DMS153 treated with DMSO at 0.1 percent for 48 hours (cell line): ENCODE measurements around the gene IVNS1ABP.

ENCODE experiments used
- DNase-seq: peaks from one replicate; lab custom pipeline; 2025; ENCODE audit not compliant: unreplicated experiment; lab: John Stamatoyannopoulos, UW

Gene IVNS1ABP

DNA sequence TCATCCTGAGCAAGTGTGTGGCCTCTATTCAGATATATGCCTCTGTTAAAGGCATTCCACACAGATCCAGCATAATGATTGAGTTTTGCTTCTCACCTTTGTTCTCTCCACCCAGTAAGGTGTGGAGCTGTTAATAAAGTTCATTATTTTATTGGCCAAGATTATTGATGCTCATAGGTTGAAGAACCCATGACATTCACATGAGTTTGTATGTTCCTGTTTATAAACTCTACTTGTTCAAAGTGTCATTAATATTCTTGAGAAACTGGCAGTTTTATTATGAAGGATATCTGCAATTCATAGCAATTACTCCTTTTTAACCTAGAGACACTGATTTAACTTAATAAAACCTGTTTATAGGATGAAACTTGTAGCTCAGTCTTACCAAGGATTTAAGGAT, 22.0 kb downstream of the IVNS1ABP start:
- DNase-seq = no peak

DNA sequence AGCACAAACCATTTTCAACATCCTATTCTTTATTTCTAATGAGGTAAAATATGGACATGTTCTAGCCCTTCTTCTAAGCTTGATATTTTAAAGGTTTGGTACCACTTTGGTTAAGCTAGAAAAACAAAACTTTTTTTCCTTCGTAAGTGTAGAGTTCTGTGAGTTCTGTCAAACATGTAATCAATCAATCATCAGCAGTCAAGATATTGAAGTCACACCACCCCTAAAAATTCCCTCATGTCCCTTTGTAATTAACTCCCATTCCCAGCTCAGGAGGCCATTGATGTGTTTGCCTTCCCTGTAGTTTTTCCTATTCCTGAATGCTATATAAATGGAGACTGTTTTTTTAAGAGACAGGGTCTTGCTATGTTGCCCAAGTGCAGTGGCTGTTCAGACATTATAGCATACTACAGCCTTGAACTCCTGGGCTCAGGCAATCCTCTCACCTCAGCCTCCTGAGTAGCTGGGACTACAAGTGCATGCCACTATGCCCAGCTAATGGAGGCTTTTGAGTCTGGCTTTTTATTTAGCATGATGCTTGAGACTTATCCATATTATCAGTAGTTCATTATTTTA, 23.0 kb downstream of the IVNS1ABP start:
- DNase-seq = no peak

DNA sequence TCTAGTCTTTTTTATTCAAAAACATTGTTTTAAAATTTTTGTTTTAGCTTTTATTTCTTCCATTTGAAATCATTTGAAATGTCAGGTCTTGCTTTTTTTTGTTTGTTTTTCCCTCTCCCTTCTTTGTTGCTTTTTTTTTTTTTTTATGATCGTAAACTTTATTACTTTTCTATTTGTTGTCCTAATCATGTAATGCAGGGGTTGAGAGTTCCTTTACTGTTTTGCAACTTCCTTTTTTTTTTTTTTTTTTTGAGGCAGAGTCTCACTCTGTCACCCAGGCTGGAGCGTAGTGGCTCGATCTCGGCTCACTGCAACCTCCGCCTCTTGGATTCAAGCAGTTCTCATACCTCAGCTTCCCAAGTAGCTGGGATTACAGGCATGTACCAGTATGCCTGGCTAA, 24.8 kb downstream of the IVNS1ABP start:
- no peak for DNase-seq

DNA sequence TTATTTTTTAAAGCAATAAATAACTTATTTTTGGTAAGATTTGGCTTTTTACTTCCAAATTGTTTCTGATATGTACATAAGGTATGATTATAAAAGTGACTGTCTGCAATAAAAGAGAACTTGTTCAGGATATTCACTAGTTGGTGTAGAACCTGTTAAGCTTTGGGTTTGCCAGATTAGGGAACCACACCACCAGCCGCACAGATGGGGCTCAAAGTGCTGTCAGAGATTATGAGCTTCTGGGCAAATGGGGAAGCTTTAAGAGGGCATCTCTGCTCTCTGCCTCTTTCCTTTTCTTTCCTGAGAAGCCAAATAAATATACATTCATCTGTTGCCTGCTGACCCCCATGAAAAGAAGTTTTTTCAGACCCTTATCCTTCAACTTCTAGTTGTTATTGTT, 25.4 kb downstream of the IVNS1ABP start:
- no peak for DNase-seq

DNA sequence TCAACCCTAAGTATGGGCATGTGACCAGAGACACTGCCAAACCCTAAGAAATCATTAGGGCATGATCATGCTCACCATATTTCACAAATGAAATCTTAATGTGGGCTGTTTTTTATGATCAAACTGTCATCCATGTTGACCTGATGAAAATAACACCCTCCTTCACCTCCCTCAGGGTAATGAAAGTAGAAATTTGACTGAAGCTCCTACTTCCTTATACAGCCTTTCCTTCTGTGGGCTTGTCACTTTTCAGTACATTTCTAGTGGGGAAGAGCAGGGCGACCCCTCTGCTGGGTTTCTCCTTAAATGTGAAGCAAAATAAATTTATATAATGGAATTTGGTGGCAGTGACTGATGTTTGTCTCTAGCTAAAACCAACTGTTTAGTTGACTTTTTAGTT, 25.9 kb downstream of the IVNS1ABP start:
- DNase-seq = no peak

DNA sequence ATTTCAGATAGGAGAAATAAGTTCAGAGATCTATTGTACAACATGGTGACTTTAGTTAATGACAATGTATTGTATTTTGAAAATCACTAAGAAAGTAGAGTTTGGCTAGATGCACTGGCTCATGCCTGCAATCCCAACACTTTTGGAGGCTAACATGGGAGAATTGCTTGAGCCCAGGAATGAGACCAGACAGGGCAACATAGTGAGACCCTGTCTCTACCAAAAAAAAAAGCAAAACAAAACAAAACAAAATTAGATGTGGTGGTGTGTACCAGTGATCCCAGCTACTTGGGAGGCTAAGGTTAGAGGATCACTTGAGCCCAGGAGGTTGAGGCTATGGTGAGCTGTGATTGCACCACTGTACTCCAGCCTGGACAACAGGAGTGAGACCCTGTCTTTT, 27.2 kb downstream of the IVNS1ABP start:
- DNase-seq = no peak

DNA sequence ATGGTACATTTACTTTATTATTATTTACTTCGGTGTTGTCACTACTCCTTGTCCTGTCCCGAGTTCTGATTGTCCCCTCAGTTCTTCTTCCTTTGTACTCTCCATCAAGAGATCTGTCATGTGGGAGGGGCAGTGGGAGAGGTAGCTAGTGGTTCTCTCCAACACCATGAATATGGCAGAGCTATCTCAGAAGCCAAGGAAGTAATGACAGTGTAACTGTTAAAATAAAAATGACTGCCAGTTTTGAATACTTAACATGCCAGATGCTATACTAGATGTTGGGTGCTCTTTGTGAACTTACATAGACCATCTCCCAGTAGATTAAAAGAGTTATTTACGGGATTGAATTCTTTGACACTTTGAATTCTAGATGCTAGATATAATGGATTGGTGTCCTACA, 28.6 kb downstream of the IVNS1ABP start:
- DNase-seq = no peak

DNA sequence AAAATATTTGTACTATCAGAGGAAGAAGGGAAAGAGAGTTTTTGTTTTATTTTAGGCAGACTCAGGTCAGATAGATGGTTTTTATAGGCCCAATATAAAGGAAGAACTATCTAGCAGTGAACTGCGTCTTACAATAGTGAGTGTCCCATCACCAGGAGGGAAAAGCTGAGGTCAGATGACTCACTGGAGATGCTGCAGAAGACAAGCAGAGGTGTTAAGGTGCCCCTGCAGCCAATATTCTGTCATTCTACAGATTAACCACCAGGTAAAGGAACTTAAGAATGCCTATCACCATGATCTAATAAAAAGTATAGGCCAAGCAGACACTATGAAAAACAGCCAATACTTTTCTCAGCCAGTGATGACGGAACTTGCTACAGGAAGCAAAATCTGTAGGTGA, 29.6 kb downstream of the IVNS1ABP start:
- no peak for DNase-seq

DNA sequence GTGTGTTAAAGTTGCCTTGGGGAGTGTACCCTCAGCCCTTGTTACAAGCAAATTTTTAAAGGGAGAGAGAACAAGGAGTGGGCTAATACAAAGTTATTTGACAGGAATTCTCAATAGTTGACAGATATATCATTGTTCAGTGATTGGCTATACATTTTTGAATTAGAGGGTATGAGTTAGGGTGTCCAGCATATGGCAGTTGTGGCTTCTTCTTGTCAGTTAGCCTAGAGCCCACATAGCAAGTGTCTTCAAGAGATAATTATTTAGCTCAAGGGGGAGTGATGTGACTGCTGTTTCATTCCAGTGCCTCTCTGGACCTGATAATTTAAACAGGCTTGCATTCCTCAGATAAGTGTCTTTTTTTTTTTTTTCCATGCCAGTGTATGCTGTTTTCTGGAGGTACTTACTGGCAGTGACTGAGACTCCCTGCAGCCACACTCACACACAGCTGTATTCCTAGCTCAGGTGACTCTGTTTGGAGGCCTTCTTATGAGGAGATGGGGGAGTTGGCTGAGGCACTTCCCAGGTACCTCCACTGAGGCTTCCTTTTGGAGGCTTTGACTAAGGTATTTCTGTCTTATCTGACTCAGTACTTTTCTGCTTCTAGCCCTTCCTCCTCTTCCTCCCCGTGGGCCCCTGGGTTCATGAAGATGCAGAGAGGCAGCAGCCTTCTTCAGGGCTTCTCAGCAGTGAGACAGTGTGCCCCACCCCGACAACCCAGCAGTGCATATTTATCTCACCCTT, 32.3 kb downstream of the IVNS1ABP start:
- no peak for DNase-seq

DNA sequence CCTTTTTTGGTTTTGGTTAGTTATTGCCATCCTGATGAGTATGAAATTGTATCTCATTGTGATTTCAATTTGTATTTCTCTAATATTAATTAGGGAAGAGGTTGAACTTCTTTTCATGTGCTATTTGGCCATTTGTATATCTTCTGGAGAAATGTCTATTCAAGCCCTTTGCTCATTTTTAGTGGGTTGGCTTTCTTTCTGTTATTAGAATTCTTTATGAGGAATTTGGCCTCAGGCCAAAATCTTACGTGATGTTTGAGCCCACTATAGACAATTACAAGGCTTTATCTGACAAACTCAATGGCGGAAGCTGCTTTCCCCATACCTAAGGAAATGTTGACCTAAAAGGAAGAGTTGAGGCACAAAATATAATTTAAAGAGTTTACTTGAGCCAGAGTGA, 32.9 kb downstream of the IVNS1ABP start:
- no peak for DNase-seq

DNA sequence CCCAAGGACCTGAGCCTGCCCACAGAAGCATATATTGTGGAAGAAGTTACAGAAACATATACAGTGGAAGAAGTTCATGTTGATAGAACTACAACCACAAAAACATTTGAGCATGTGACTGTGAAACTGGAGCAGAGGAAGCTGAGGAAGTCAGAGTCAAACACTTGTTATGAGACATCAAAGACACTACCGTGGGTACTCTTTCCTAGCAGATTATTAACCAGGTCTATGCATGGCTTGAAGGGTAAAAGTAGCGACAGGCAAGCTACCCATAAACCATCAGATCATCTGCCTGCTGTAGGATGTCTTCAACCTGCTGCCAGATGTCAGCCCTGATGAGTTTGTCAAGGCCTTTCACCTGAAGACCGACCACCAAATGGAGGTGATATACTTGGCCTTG, 35.8 kb downstream of the IVNS1ABP start:
- DNase-seq = no peak

DNA sequence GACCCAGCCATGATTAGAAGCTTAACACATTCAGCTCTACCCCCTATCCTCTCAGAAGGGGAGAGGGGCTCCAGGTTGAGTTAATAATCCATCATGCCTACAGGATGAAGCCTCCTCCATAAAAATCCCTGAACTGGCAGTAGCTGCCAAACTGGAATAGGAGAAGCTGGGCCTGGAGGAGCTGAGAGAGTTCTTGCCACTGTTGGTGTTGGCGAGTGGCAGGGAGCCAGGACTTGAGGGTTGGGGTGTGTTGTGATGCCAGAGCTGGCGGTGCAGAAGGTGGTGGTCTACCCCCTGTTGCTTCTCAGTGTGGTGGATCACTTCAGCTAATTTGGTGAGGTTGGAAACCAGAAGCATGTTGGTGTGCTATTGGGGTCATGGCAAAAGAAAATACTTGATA, 36.5 kb downstream of the IVNS1ABP start:
- no peak for DNase-seq

DNA sequence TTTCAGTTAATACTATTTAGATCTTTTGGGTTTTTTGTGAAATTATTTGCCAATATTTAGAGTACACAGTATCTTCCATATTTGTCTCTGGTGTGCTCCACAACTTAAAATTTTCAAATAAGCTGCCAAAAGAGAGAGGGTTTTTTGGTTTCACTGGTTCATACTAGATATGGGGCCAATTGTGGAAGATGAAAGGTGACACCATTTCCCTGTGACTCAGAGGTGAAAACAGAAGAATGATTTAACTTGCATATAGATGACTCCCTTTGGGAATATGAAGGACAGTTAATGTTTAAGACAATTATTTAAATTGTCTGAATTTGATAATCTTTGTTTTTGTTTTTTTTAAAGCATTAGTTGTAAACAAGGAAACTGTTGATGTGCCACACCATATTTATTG, 37.5 kb downstream of the IVNS1ABP start:
- no peak for DNase-seq

DNA sequence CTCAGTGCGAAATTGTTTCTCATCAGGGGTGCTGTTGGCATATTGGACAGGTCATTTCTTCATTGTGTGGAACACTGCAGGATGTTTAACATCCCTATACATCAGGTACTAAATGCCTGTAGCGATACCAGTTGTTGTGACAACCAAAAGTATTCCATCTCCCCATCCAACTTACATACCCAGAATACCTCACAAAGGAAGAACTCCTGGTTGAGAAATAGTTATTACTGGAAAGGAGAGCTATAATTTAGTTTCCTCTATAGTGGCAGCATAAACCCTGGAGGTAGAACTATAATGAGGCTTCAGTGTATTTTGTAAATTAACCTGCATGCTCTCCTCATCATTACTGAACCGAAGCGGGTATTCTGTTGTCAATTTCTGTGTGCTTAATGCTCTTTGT, 45.1 kb downstream of the IVNS1ABP start:
- no peak for DNase-seq

DNA sequence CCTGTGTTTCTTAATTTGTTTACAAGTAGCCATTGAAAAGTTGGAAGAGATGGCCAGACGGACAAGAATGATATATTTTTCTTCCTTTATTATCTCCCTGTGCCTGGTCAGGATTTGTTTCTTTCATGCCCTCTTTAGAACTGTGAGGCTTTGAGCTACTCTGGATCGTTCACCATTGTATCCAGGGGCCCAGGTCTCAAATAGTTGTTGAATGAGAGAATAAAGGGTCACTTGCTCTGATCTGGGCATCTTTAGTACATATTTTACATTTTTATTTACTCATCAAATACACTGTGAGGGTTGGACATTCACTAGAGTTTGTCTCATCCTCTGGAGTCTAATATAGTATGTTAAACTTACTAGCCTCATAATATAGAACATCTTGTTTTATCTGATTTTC, 48.7 kb downstream of the IVNS1ABP start:
- no peak for DNase-seq

DNA sequence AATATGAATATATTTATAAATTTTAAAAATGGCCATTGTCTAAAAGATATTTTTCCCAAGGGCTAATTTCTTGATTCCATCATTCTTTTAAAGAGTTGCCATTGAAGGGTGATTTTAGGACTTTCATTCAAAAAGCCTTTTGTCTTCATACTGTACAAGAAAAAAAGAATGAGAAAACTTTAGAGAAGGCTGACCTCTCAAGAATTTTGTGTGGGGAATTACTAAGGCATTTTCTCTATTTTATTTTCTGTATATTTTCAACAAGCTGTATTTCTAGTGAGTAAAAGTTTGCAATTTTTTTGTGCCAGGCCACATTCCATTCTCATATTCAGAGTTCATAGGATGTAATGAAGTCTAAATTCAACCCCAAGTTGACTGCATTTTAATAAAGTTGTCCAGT, 49.3 kb downstream of the IVNS1ABP start:
- no peak for DNase-seq

DNA sequence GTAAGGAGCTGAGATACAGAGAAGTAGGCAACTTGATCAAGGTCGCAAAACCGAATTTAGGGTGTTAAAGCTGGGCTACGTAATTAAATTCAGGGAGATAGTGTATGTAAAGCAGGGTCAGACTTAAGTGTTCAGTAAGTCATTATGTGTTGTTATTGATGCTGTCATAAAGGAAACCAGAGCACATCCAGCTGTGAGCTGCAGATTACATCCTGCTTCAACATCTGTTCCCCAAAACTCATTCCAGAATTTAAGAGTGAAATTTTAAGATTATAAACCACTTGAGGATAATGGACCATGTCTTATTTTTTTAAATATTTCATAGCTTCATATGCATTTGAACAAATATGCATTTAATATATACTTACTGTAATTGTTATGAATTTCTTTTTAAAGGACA, 49.7 kb downstream of the IVNS1ABP start:
- no peak for DNase-seq

DNA sequence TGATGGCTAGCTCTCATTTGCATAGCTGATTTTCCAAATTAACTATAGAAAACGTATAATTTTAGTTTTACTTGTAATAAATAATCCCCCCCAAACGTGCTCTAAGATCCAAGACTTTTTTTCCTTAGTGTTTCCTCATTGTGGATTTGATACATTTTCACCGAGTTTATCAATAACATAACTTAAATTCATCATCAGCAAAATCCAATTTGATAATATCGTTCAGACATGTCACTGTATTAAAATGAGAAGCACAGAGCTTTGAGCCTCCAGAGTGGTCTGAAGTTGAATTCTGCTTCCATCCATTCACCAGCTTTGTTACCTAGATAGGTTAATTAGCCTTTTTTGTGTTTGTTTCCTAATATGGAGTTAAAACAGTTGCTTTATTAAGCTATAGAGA, 51.7 kb downstream of the IVNS1ABP start:
- DNase-seq = no peak

DNA sequence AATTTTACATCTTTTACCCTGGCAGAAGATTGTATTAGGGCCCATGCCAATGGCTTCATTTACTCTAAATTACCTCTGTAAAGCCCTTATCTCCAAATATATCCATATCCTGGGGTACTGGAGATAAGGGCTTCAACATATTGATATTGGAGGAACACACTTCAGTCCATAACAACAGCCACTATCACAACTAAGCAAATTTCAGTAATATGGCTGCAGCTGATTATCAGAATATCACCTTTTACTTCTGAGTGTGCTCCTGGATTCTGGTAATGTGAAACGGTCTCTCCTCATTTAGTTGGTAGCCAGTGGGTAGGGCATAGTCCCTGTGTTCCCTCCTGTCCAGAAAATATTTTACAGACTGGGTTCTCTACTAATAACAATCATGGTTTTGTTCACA, 53.3 kb downstream of the IVNS1ABP start:
- no peak for DNase-seq

DNA sequence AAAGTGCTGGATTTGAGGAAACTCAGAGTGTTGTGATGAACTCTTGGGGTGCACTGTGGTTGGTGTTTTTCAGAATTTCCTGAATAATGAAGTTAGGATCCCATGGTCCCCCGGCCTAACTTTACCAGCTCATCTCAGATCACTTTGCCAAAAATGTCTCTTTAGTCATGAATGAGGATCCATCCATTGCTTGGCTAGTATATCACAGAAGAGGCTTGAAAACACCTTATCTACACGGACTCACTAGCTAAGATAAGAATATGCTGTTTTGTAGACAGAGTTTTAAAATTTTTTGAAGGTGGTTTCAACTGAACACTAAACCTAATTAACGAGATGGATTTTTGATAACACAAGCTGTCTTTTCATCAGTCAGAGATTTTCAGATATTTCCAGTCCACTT, 53.8 kb downstream of the IVNS1ABP start:
- no peak for DNase-seq

DNA sequence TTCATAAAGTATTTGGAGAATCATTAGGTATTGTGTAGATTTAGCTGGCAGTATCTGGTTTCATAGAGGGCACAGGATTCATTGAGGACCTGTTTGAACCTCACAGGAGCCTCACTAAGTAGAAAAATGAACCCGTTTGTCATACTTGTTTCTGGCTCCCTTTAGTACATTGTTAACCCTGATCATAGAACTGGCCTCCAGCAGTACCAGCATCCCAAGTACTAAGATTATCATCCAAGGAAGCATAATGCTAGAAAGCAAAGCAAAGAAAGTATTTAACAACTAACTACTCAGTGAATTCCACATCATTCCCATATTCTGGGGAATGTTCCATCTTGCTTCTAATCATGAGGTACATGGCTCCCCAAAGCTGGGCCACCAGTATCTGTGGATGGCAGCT, 54.9 kb downstream of the IVNS1ABP start:
- no peak for DNase-seq

DNA sequence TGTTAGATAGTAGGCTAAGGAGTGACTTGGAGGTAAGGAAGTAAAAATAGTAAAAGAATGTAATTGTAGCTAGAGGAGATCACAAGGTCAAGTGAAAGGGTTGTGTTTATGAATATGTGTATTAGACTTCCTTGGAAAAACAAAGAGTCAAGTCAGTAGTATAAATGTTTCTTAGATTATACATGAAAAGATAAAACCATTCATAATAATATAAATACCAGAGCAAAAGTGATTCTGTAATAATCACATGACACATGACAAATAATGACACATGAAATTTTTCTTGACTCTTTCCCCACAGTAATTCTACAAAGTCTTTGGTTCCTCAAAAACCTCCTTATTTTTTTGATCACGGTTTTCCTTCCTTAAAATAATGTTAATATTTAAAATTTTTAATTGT, 56.4 kb downstream of the IVNS1ABP start:
- no peak for DNase-seq

DNA sequence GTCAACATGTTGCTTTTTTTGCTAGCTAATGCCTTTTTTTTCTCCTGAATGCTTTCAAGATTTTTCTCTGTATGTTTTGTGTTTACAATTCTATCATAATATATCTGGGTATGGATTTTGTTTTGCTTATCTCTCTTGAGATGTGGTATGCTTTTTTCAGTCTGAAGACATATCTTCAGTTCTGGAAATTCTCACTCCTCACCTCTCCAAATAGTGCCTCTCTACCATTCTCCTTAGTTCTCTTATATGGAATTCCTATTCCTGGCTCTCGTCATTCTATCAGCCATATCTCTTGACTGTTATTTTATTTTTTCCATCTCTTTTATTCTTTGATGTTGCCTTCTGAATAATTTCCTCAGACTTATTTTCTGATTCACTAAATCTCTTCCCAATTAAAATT, 58.4 kb downstream of the IVNS1ABP start:
- no peak for DNase-seq

DNA sequence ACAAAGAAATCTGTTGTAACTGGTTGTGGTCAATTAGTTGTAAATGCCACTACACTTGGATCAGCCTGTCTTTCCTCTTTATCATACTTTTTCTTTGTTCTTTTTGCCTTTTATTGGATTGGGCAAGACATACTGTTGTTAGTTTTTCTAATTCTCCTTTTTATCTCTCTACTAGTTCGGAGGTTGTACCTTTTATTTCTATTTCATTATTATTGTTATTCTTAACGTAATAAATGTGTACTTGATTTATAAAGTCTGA, 59.2 kb downstream of the IVNS1ABP start:
- DNase-seq = no peak
